ENCODE results near the gene SLC2A11.
A peak's percentile ranks its signal among the peaks of the same experiment; 100 is the strongest.

Gene SLC2A11

DNA sequence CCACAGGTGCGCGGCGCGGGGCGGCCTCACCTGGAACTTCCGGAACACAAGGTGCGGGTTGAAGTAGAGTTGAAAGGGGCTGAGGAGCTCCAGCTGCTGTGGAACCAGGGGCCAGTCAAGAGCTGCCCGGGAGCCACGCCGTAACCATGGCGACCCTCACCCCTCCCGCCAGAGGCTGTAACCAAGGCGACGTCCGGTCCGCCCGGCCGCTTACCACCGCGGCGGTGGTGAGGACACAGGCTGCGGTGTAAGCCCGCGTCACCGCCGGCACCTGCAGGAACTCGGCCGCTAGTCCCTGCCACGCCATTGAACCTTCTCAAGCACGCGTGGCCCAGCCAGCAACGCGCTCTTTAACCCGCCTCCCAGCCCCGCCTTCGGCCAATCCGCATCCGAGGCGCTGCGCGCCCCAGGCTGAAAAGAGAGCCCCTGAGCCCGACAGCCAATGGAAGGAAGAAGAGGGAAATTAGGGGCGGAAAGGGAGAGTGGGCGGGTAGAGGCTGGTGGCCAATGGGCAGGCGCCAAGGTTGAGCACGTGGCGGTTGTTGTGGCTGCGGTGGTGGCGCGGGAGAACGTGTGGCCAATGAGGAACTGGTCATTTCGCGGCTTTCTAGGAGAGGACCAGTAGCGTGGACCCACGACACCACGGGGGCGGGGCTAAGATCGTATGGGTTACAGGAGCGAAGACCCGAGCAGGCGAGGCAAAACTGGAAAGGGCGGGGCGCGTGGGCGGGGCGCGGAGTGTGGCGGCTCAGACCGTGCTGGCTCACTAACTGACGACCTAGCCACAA, 18.8 kb upstream of the SLC2A11 start, which contains the start of gene DERL3:
Gene DERL3 (minus strand): TSS at position 326 of the 788 bp plus-strand sequence. CDS start 19 bp downstream, at position 307.
- Histone ChIP-seq H3K27ac (ENCODE audit: low read depth, low read length) (peak within 1 kb of the TSS; percentile 90), H3K9me2 (replicated peaks; ENCODE audit: insufficient read depth, low read length) (no peaks in the 10 kb centered on the region), H3K9me3 (ENCODE audit: insufficient read depth, low read length) (no peaks in the 10 kb centered on the region), H4K20me1 (ENCODE audit: low read depth, low read length) (no peaks in the 10 kb centered on the region), H3K36me3 (ENCODE audit: low read length) (no peaks in the 10 kb centered on the region), H2AFZ (ENCODE audit: low read depth, low read length, severe bottlenecking) (peak within 1 kb of the TSS; percentile 55), H3F3A (ENCODE audit: insufficient read depth) (peaks cover 22% of the 10 kb centered on the region; the same call in 1 of the 2 replicates), H3K79me2 (ENCODE audit: insufficient read depth, low read length) (no peaks in the 10 kb centered on the region), H3K27me3 (ENCODE audit: low read length) (no peaks in the 10 kb centered on the region), H3K4me2 (ENCODE audit: low read depth, low read length, poor library complexity, severe bottlenecking) (peak within 1 kb of the TSS; percentile 64), H3K9ac (ENCODE audit: low read length) (peak within 1 kb of the TSS; percentile 53), H3K4me3 (ENCODE audit: insufficient read depth, low read length, poor library complexity, severe bottlenecking) (peak within 1 kb of the TSS; percentile 41)
- TF ChIP-seq CTCF (IDR thresholded peaks at IDR 0.05; ENCODE audit: insufficient read depth, low read length, poor library complexity, severe bottlenecking) (no peak), EZH2phosphoT487 (conservative IDR thresholded peaks at IDR 0.05; ENCODE audit: low read length) (no peak)

DNA sequence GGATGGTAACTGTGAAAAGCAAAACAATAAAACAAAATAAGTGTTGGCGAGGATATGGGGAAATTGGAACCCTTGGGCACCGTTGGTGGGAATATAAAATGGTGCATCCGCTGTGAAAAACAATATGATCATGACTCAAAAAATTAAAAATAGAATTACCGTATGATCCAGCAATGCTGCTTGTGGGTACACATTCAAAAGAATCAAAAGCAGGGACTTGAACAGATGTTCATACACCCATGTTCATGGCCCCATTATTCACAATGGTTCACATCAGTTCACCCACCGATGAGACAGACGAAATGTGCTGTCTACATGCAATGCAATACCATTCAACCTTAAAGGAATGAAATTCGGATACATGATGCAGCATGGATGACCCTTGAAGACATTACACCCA, 17.6 kb upstream of the SLC2A11 start:
- Histone ChIP-seq H3K27me3 (ENCODE audit: low read length) (no peaks in the 10 kb centered on the region), H3K9ac (ENCODE audit: low read length) (no peak overlapping the region), H3K27ac (ENCODE audit: low read depth, low read length) (no peak overlapping the region), H3K36me3 (ENCODE audit: low read length) (no peaks in the 10 kb centered on the region), H3K9me2 (replicated peaks; ENCODE audit: insufficient read depth, low read length) (no peaks in the 10 kb centered on the region), H3K79me2 (ENCODE audit: insufficient read depth, low read length) (no peaks in the 10 kb centered on the region), H4K20me1 (ENCODE audit: low read depth, low read length) (no peaks in the 10 kb centered on the region), H2AFZ (ENCODE audit: low read depth, low read length, severe bottlenecking) (no peak overlapping the region), H3K9me3 (ENCODE audit: insufficient read depth, low read length) (no peaks in the 10 kb centered on the region), H3F3A (ENCODE audit: insufficient read depth) (peaks cover 26% of the 10 kb centered on the region; the same call in 1 of the 2 replicates), H3K4me2 (ENCODE audit: low read depth, low read length, poor library complexity, severe bottlenecking) (no peak overlapping the region), H3K4me3 (ENCODE audit: insufficient read depth, low read length, poor library complexity, severe bottlenecking) (no peak overlapping the region)
- TF ChIP-seq EZH2phosphoT487 (conservative IDR thresholded peaks at IDR 0.05; ENCODE audit: low read length), result no peak
- no peak for TF ChIP-seq CTCF (IDR thresholded peaks at IDR 0.05; ENCODE audit: insufficient read depth, low read length, poor library complexity, severe bottlenecking)

GRCh38 chr22:23841292-23841691, 16.4 kb upstream of the SLC2A11 start:
- H3K9ac ChIP-seq (ENCODE audit: low read length), result no peak overlapping the region
- H2AFZ ChIP-seq (ENCODE audit: low read depth, low read length, severe bottlenecking), result no peak overlapping the region
- H3K9me2 ChIP-seq (replicated peaks; ENCODE audit: insufficient read depth, low read length), result no peaks in the 10 kb centered on the region
- no peaks in the 10 kb centered on the region for H3K79me2 ChIP-seq (ENCODE audit: insufficient read depth, low read length)
- no peak overlapping the region for H3K4me2 ChIP-seq (ENCODE audit: low read depth, low read length, poor library complexity, severe bottlenecking)
- H3K4me3 ChIP-seq (ENCODE audit: insufficient read depth, low read length, poor library complexity, severe bottlenecking), result no peak overlapping the region
- TF ChIP-seq CTCF (IDR thresholded peaks at IDR 0.05; ENCODE audit: insufficient read depth, low read length, poor library complexity, severe bottlenecking) (no peak), EZH2phosphoT487 (conservative IDR thresholded peaks at IDR 0.05; ENCODE audit: low read length) (no peak)
- H3F3A ChIP-seq (ENCODE audit: insufficient read depth), result peaks cover 20% of the 10 kb centered on the region; the same call in 1 of the 2 replicates
- H4K20me1 ChIP-seq (ENCODE audit: low read depth, low read length), result no peaks in the 10 kb centered on the region
- H3K27ac ChIP-seq (ENCODE audit: low read depth, low read length), result no peak overlapping the region
- no peaks in the 10 kb centered on the region for H3K27me3 ChIP-seq (ENCODE audit: low read length)
- no peaks in the 10 kb centered on the region for H3K9me3 ChIP-seq (ENCODE audit: insufficient read depth, low read length)
- no peaks in the 10 kb centered on the region for H3K36me3 ChIP-seq (ENCODE audit: low read length)

All from SU-DHL-6 (cell line).